Adrenal gland (tissue), 5 donors: ENCODE results near the gene MKKS.

ENCODE experiments used
- CTCF ChIP-seq, 6 experiments: fragments of 450-650 bp in 4 of 6; fragments of 200-600 bp in 2 of 6; sonication (generic) in 1 of 6; IDR thresholded peaks; 1 replicate in 5 of 6; 2 replicates in 1 of 6; pipeline versions ENCODE4 v1.5.1 to v1.8.0; 2016 to 2021; ENCODE audit warnings: antibody characterized with exemption in 6 of 6, mild to moderate bottlenecking in 2 of 6, moderate library complexity in 1 of 6
- POLR2A ChIP-seq, 2 donors: fragments of 450-650 bp; IDR thresholded peaks; one replicate each; pipeline ENCODE4 v1.6.1; 2017; ENCODE audit warnings: antibody characterized with exemption in 2 of 2, mild to moderate bottlenecking in 2 of 2, moderate library complexity in 1 of 2
- donor health status: DM: no; HTN: no; CAD: no.

DNA sequence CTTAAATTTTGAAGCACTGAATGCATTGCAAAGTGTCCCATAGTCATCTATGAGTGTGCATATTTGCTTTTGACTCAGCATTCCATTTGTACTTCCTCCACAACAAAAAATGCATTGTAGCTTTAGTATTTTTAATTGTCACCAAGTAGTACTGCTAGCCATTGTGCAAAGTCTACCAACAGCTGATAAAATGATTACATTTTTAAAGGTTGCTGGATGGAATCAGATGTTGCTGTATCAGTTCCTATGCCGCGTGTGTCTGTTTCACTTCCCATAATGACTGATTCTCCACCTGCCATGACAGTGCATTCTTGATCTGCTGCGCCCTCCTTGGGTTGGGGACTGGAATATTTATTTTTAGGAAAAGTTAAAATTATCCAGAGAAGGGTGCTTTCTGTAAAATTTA is 42.3 kb upstream of the MKKS start:
- TF ChIP-seq CTCF (IDR thresholded peaks at IDR 0.05), result no peak
- no peak for TF ChIP-seq POLR2A (IDR thresholded peaks at IDR 0.05)
